HG03354 (cell line): Measurements from ENCODE around the gene HOOK2.

Experiments used
- ATAC-seq: cut with Tn5 transposase; IDR thresholded peaks from one replicate; pipeline ENCODE4 v1.9.1; 2021; ENCODE audit warnings: mild to moderate bottlenecking; ENCODE audit not compliant: unreplicated experiment, poor library complexity, severe bottlenecking

Gene HOOK2

DNA sequence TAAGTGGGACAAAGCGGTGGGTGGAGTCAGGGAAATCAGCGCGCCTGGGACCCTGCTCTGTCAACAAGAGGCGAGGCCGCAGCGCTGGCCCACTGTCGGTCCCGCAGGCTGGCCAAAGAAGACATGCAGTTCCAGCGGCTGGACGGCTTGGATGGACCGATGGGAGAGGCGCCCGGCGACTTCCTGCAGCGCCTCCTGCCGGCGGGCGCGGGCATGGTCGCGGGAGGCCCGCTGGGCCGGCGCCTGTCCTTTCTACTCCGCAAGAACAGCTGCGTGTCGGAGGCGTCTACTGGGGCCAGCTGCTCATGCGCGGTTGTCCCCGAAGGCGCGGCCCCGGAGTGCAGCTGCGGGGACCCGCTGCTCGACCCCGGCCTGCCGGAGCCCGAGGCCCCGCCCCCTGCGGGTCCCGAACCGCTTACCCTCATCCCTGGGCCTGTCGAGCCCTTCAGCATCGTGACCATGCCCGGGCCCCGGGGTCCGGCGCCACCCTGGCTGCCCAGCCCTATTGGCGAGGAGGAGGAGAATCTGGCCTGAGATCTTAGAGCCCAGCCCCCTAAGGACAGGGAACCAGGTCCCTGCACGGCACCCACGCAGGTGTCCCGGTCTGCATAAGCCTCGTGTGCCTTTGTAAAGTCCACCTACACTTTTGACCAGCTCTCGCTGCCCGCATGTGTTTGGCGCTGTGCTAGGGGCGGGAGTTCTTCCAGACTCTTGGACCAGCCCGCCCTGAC, 17.6 kb downstream of the HOOK2 start:
- no peak for ATAC-seq

GRCh38 chr19:12756150-12756883, 19.0 kb downstream of the HOOK2 start:
- no peak for ATAC-seq

GRCh38 chr19:12754465-12755196, 20.7 kb downstream of the HOOK2 start:
- ATAC-seq, result no peak

DNA sequence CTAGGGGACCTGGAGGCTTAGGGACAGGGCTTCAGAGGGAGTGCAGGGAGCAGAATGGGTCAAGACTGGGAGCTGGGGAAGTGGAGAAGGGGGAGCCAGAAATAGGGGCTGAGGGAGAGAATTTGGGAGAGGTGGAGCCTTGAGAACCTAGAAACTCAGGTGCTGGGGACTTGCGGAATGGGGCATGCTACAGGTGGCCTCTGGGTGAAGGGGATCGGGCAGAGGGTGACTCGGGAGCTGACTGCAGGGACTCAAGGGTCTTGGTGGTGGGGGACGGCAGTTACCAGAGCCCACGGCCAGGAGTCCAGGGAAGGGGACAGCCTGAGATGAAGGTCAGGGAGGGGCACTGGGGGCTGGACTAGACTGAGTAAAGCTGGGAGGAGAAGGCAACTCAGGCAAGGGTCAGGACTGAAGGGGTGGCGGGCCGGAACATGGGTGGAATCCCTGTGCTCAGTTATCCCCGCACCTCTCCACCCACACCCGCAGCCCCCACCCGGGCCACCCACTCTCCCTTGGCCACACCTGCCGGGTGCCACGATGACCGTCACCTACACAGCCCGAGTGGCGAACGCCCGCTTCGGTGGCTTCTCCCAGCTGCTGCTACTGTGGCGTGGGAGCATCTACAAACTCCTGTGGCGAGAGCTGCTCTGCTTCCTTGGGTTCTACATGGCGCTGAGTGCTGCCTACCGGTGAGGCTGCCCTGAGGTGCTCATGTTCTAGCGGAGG, 23.1 kb downstream of the HOOK2 start:
- no peak for ATAC-seq

DNA sequence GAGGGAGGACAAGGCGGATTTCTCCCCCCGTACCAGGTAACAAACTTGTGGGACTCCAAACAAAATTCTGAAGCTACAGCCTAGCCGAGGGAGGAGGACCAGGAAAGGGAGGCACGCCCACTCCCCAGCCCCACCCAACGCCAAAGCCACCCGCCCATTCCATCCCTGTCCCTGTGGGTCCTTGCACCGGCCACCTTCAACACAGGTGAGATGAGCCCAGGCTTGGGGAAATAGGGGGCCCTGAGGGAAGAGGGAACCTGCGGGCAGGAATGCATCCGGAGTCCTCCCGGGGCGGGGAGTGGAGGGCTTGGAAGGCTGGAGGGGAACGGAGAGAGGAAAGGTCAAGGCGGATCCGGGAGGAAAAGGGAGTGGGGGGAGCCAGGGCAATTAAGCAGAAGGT, 23.7 kb downstream of the HOOK2 start, which contains the start of gene BEST2:
Gene BEST2, plus strand, starts transcription at position 157 of the 400 bp plus-strand sequence. CDS start 802 bp downstream, outside the sequence.
- ATAC-seq, result no peak

GRCh38 chr19:12750851-12751250, 24.5 kb downstream of the HOOK2 start:
- ATAC-seq, result no peak

GRCh38 chr19:12749938-12750521, 25.3 kb downstream of the HOOK2 start:
- ATAC-seq, result no peak

DNA sequence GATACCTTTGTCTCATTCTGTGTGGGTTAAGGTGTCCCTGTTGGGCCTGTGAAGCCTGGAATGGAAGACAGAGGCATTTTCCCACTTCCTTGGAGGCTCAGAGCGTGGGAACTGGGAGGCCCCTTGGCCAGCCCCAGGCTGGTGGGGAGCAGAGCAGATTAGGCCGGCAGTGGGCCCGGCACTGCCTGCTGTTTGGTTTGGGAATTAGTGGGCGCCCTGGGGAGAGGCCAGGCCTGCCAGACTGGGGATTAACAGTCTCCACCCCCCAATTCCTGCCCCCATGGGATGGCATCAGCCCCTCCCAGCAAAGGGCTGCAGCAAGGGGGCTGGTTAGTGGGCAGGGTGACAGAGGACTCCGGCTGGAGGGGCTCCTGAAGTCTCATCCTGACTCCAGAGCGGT, 26.9 kb downstream of the HOOK2 start:
- ATAC-seq, result no peak

GRCh38 chr19:12745166-12745897, 30.0 kb downstream of the HOOK2 start:
- ATAC-seq, result no peak

DNA sequence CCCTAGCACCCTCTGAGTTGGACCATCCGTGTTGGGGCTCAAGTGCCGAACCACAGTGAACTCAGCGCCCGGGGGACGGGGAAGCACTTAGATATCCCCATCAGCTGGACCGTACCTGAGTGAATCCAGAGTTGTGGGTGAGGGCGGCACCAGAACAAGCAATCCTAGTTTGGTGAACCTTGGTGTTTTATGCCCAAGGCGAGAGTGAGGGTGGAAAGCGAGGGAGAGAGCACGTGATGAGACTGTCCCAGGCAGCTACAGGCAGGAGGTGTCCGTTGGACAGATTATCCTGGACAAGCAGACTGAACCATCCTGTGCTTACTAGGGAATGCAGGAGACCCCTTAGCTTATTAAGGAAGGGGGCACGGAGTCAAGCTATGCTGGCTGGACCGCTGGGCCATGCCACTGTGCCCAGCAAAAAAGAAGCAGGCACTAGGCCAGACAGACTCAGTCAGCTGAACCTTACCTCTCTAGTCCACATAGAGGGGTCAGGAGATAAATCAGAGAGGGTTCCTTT, 37.5 kb downstream of the HOOK2 start:
- no peak for ATAC-seq

DNA sequence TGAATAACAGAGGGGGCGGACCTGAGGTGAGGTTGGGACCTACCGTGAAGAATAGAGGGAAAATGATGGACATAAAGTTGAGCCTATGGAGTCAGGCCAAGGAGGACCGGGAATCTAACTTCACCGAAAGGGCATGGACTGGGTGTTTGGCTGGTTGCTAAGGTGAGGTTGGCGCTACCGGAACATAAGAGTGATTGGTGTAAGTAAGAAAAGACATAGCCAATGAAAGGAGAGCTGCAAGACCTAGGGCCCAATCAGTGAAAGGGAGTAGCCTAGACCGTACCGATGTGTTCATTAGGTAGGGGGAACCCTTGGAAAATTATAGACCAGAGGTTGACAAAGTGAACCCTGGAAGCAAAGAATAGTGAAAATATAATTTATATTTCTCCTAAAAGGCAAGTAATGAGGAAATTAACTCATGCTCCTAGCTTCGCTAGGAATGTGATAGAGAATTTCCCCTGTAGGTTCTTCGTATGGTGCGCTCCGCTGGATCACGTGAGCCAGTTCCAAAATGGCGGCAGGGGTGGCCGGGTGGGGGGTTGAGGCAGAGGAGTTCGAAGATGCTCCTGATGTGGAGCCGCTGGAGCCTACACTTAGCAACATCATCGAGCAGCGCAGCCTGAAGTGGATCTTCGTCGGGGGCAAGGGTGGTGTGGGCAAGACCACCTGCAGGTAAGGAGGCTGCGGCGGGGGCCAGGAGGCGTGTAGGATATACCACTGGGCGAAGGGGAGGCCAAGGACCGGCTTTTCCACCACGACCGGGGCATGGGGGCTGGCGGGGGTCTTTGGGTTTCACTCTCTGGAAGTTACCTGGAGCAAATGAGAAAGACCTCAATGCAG, 38.1 kb downstream of the HOOK2 start, which contains the start of gene GET3:
Gene GET3, plus strand, starts transcription at position 503 of the 840 bp plus-strand sequence. Its CDS starts 9 bp downstream, at position 512.
- ATAC-seq, result peak; percentile 78

GRCh38 chr19:12733369-12734214, 41.8 kb downstream of the HOOK2 start:
- ATAC-seq, result no peak

- ATAC-seq, result no peak
Observed at GRCh38 chr19:12731337-12731736, 44.0 kb downstream of the HOOK2 start.

GRCh38 chr19:12730064-12730463, 45.3 kb downstream of the HOOK2 start:
- no peak for ATAC-seq

- no peak for ATAC-seq
Observed at GRCh38 chr19:12727745-12728433, 47.5 kb downstream of the HOOK2 start.

DNA sequence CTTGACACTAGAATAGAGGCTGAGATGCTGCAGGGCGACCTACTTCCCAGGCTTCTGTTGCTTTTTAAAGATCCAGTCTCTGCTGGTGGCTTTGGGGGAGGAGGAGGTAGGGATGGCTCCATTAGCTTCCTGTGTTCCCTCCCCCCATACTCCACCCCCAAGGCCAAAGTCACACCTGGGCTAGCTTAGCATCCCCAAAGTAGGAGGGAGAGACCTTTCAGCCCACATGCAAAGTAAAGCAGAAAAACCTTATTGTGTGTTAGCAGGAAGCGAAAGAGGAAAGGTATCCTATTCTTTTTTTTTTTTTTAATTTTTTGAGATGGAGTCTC, 48.4 kb downstream of the HOOK2 start:
- no peak for ATAC-seq
